Ovary (tissue), 3 donors: ENCODE results near the gene ZNF681.

Experiments
- EP300 ChIP-seq: sonication (generic); formaldehyde crosslinking; IDR thresholded peaks from one replicate; pipeline ENCODE4 v1.6.1; 2017; ENCODE audit warnings: antibody characterized with exemption
- TF ChIP-seq, protein P1 (sequence below), 3 donors: fragments of 450-650 bp in 2 of 3; fragments of 200-600 bp in 1 of 3; IDR thresholded peaks; one replicate each; pipeline versions ENCODE4 v1.5.1 to v1.8.0; 2016 to 2022; ENCODE audit warnings: antibody characterized with exemption in 3 of 3, mild to moderate bottlenecking in 1 of 3
- donor health status: DM: no; HTN: no; CAD: no.

DNA sequence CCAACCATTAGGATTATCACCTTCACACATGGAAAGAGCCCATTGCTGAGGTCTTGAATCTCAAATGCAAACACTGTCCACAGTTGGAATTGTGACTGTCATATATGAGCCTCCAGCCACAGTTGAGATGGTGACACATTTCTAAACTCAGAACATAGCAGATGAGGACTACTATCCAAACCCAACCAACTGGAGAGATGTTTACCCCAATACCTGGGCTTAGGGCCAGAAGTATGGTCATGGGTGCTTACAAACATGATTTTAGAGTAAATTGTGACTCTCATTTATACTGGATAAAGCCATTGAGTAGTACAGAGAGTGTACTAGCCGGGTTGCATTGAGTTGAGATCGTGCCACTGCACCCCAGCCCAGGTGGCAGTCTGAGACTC lies 14.0 kb upstream of the ZNF681 start:
- TF ChIP-seq, protein P1, sequence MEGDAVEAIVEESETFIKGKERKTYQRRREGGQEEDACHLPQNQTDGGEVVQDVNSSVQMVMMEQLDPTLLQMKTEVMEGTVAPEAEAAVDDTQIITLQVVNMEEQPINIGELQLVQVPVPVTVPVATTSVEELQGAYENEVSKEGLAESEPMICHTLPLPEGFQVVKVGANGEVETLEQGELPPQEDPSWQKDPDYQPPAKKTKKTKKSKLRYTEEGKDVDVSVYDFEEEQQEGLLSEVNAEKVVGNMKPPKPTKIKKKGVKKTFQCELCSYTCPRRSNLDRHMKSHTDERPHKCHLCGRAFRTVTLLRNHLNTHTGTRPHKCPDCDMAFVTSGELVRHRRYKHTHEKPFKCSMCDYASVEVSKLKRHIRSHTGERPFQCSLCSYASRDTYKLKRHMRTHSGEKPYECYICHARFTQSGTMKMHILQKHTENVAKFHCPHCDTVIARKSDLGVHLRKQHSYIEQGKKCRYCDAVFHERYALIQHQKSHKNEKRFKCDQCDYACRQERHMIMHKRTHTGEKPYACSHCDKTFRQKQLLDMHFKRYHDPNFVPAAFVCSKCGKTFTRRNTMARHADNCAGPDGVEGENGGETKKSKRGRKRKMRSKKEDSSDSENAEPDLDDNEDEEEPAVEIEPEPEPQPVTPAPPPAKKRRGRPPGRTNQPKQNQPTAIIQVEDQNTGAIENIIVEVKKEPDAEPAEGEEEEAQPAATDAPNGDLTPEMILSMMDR (IDR thresholded peaks at IDR 0.05): no peak
- TF ChIP-seq EP300: no peak
